ENCODE results near the gene FMNL3. TPM values are rescaled to one million over a fixed set of nuclear protein-coding genes. Genes with fewer than 3 reads are reported as not detected.
"Not testable (repeated sequence)": the region's sequence is repeated elsewhere in the genome, so short reads cannot be mapped to it uniquely, and the experiment has no call there.

FMNL3 gene
- total RNA-seq, 1 experiment from 2014 or later = 11.4 TPM

DNA sequence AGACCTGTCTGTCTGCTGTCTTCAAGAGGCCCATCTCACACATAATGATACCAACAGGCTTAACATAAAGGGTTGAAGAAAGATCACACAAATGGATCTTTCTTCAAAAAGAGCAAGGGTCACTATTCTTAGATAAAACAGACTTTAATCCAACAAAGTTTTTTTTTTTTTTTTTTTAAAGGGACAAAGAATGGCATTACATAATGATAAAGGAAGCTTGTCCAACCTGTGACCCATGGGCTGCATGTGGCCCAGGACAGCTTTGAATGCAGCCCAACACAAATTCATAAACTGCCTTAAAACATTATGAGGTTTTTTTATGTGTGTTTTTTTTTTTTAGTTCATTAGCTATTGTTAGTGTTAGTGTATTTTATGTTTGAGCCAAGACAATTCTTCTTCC is 95.0 kb downstream of the FMNL3 start:
- Histone ChIP-seq H3K27ac (ENCODE audit: low read length) (no peak overlapping the region), H3K36me3 (ENCODE audit: insufficient read depth, low read length) (no peaks in the 10 kb centered on the region), H4K20me1 (ENCODE audit: insufficient read depth, low read depth, low read length) (no peaks in the 10 kb centered on the region), H3K27me3 (ENCODE audit: low read length) (no peaks in the 10 kb centered on the region), H3K9me2 (replicated peaks; ENCODE audit: insufficient read depth, low read length) (no peaks in the 10 kb centered on the region), H2AFZ (ENCODE audit: low read length) (no peak overlapping the region), H3K9ac (ENCODE audit: low read length) (no peak overlapping the region), H3K79me2 (ENCODE audit: low read length) (no peaks in the 10 kb centered on the region), H3K9me3 (ENCODE audit: low read length) (no peaks in the 10 kb centered on the region), H3K4me3 (ENCODE audit: low read length) (no peak overlapping the region), H3K4me2 (ENCODE audit: low read depth, low read length, poor library complexity, severe bottlenecking) (no peak overlapping the region), H3K4me1 (ENCODE audit: low read length) (no peaks in the 10 kb centered on the region)
- no peak for DNase-seq

GRCh38 chr12:49610785-49611184 is 96.4 kb downstream of the FMNL3 start:
- H3K9me3 ChIP-seq (ENCODE audit: low read length); DNase-seq; H3K36me3 ChIP-seq (ENCODE audit: insufficient read depth, low read length); H4K20me1 ChIP-seq (ENCODE audit: insufficient read depth, low read depth, low read length); H3K79me2 ChIP-seq (ENCODE audit: low read length); H3K4me3 ChIP-seq (ENCODE audit: low read length); H3K27ac ChIP-seq (ENCODE audit: low read length); H3K9ac ChIP-seq (ENCODE audit: low read length); H3K27me3 ChIP-seq (ENCODE audit: low read length); H2AFZ ChIP-seq (ENCODE audit: low read length); H3K4me1 ChIP-seq (ENCODE audit: low read length); H3K9me2 ChIP-seq (replicated peaks; ENCODE audit: insufficient read depth, low read length); H3K4me2 ChIP-seq (ENCODE audit: low read depth, low read length, poor library complexity, severe bottlenecking): not testable (repeated sequence)

DNA sequence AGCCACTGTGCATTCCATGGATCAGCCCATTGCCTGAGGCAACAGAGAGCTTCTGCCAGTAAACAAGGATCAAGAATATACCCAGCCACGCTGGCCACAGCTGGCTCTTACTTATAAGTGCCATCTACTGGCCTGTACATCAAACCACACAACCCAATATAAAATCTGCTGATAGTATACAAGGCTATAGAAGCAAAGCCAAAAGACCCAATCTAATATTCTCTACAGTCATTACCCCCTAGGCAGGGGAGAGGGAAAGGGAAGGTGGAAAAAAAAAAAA is 97.4 kb downstream of the FMNL3 start:
- Histone ChIP-seq H3K79me2 (ENCODE audit: low read length) (no peaks in the 10 kb centered on the region), H3K27me3 (ENCODE audit: low read length) (no peaks in the 10 kb centered on the region), H3K27ac (ENCODE audit: low read length) (no peak overlapping the region), H3K4me2 (ENCODE audit: low read depth, low read length, poor library complexity, severe bottlenecking) (no peak overlapping the region), H3K4me1 (ENCODE audit: low read length) (no peaks in the 10 kb centered on the region), H4K20me1 (ENCODE audit: insufficient read depth, low read depth, low read length) (no peaks in the 10 kb centered on the region), H3K36me3 (ENCODE audit: insufficient read depth, low read length) (no peaks in the 10 kb centered on the region), H3K9me3 (ENCODE audit: low read length) (no peaks in the 10 kb centered on the region), H3K4me3 (ENCODE audit: low read length) (no peak overlapping the region), H3K9ac (ENCODE audit: low read length) (no peak overlapping the region), H2AFZ (ENCODE audit: low read length) (no peak overlapping the region), H3K9me2 (replicated peaks; ENCODE audit: insufficient read depth, low read length) (no peaks in the 10 kb centered on the region)
- no peak for DNase-seq

DNA sequence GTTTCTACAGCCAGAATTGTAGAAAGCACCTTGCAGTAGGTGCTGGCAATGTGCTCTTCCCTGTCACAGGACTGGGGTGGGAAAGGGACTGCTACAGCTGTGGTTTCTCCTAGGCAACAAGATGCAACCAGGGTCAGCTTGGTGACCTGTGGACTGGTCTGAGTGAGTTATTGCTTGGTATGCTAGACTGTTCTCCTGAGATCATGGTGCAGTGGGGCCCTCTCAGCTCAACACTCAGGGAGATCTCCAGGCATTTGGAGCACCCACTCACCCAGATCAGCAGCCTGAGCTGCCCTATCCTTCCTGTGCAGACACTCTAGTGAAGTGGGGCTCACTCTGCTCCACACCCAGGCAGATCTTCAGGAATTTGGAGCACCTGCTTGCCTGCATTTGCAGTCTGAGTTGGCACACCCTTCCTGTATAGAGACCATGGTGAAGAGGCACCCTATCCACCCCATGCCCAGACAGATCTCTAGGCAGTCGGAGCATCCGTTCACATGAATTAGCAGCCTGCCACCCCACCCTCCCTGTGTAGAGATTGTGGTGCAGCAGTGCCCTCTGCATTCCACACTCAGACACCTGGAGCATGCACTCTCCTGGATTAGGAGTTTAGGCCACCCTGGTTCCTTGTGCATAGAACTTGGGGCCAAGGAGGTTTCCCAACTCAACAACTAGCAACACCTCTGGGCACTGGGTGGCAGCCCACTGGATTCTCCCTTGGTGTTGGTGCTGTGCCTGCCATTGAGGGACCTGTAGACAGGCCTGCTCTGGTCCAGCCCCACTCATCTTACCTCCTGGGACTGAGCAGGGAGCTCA is 97.9 kb downstream of the FMNL3 start:
- Histone ChIP-seq H3K4me2 (ENCODE audit: low read depth, low read length, poor library complexity, severe bottlenecking) (no peak overlapping the region), H3K36me3 (ENCODE audit: insufficient read depth, low read length) (no peaks in the 10 kb centered on the region), H3K4me1 (ENCODE audit: low read length) (no peaks in the 10 kb centered on the region), H3K9me3 (ENCODE audit: low read length) (no peaks in the 10 kb centered on the region), H3K27ac (ENCODE audit: low read length) (no peak overlapping the region), H4K20me1 (ENCODE audit: insufficient read depth, low read depth, low read length) (no peaks in the 10 kb centered on the region), H3K27me3 (ENCODE audit: low read length) (no peaks in the 10 kb centered on the region), H3K4me3 (ENCODE audit: low read length) (no peak overlapping the region), H3K9me2 (replicated peaks; ENCODE audit: insufficient read depth, low read length) (no peaks in the 10 kb centered on the region), H3K9ac (ENCODE audit: low read length) (no peak overlapping the region), H2AFZ (ENCODE audit: low read length) (no peak overlapping the region), H3K79me2 (ENCODE audit: low read length) (no peaks in the 10 kb centered on the region)
- no peak for DNase-seq

GRCh38 chr12:49605539-49605938 is 101.7 kb downstream of the FMNL3 start, which contains the start of gene FAM186B:
FAM186B (minus strand) TSS chr12:49605639; CDS start chr12:49605477, 162 bp downstream.
- not testable (repeated sequence) for H3K79me2 ChIP-seq (ENCODE audit: low read length); H3K4me3 ChIP-seq (ENCODE audit: low read length); DNase-seq; H3K9ac ChIP-seq (ENCODE audit: low read length); H4K20me1 ChIP-seq (ENCODE audit: insufficient read depth, low read depth, low read length); H3K36me3 ChIP-seq (ENCODE audit: insufficient read depth, low read length); H3K9me3 ChIP-seq (ENCODE audit: low read length); H3K27ac ChIP-seq (ENCODE audit: low read length); H2AFZ ChIP-seq (ENCODE audit: low read length); H3K27me3 ChIP-seq (ENCODE audit: low read length); H3K4me2 ChIP-seq (ENCODE audit: low read depth, low read length, poor library complexity, severe bottlenecking); H3K9me2 ChIP-seq (replicated peaks; ENCODE audit: insufficient read depth, low read length)
- H3K4me1 ChIP-seq (ENCODE audit: low read length) = peaks cover 11% of the 10 kb centered on the region

GRCh38 chr12:49604856-49605255 is 102.3 kb downstream of the FMNL3 start:
- no peaks in the 10 kb centered on the region for H3K9me3 ChIP-seq (ENCODE audit: low read length)
- no peak overlapping the region for H3K4me3 ChIP-seq (ENCODE audit: low read length)
- no peaks in the 10 kb centered on the region; the same call in 1 of the 2 replicates for H4K20me1 ChIP-seq (ENCODE audit: insufficient read depth, low read depth, low read length)
- H3K4me2 ChIP-seq (ENCODE audit: low read depth, low read length, poor library complexity, severe bottlenecking) = no peak overlapping the region
- no peak overlapping the region for H3K9ac ChIP-seq (ENCODE audit: low read length)
- H3K27me3 ChIP-seq (ENCODE audit: low read length) = no peaks in the 10 kb centered on the region
- H3K9me2 ChIP-seq (replicated peaks; ENCODE audit: insufficient read depth, low read length) = no peaks in the 10 kb centered on the region
- no peak overlapping the region for H3K27ac ChIP-seq (ENCODE audit: low read length)
- H3K36me3 ChIP-seq (ENCODE audit: insufficient read depth, low read length) = no peaks in the 10 kb centered on the region
- H3K4me1 ChIP-seq (ENCODE audit: low read length) = peaks cover 11% of the 10 kb centered on the region
- H3K79me2 ChIP-seq (ENCODE audit: low read length) = no peaks in the 10 kb centered on the region
- no peak for DNase-seq
- no peak overlapping the region for H2AFZ ChIP-seq (ENCODE audit: low read length)

DNA sequence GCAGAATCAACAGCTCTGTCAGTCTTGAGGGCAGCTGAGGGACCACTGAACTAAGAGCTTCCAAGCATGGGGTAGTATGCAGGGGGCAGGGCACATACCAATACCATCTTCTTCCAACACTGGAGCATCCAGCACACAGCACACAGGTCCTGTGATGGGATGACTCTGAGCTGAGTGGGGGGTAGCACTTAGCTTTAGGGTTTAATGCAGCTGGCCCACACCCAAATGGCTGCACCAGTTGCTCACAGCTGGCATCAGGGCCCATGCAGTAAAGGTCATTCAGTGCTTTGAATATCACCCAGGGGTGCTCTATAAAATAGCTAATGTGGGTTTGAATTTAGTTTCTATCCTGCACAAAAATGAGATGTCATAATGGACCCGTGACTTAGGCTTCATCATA is 103.5 kb downstream of the FMNL3 start:
- Histone ChIP-seq H2AFZ (ENCODE audit: low read length) (no peak overlapping the region), H3K4me3 (ENCODE audit: low read length) (no peak overlapping the region), H3K27me3 (ENCODE audit: low read length) (no peaks in the 10 kb centered on the region), H3K9me2 (replicated peaks; ENCODE audit: insufficient read depth, low read length) (no peaks in the 10 kb centered on the region), H3K36me3 (ENCODE audit: insufficient read depth, low read length) (no peaks in the 10 kb centered on the region), H3K4me2 (ENCODE audit: low read depth, low read length, poor library complexity, severe bottlenecking) (no peak overlapping the region), H3K27ac (ENCODE audit: low read length) (no peak overlapping the region), H4K20me1 (ENCODE audit: insufficient read depth, low read depth, low read length) (no peaks in the 10 kb centered on the region; the same call in 1 of the 2 replicates), H3K9ac (ENCODE audit: low read length) (no peak overlapping the region), H3K4me1 (ENCODE audit: low read length) (peaks cover 11% of the 10 kb centered on the region), H3K9me3 (ENCODE audit: low read length) (no peaks in the 10 kb centered on the region), H3K79me2 (ENCODE audit: low read length) (no peaks in the 10 kb centered on the region)
- no peak for DNase-seq

GRCh38 chr12:49599961-49600360 is 107.2 kb downstream of the FMNL3 start:
- Histone ChIP-seq H4K20me1 (ENCODE audit: insufficient read depth, low read depth, low read length) (no peaks in the 10 kb centered on the region; the same call in 1 of the 2 replicates), H3K9me3 (ENCODE audit: low read length) (no peaks in the 10 kb centered on the region), H3K79me2 (ENCODE audit: low read length) (no peaks in the 10 kb centered on the region)

More at GRCh38 chr12:49599961-49600360, 107.2 kb downstream of the FMNL3 start:
- no peak for DNase-seq
- no peak overlapping the region for H3K4me3 ChIP-seq (ENCODE audit: low read length)
- H3K4me1 ChIP-seq (ENCODE audit: low read length) = peaks cover 30% of the 10 kb centered on the region
- no peaks in the 10 kb centered on the region; the same call in 1 of the 2 replicates for H3K36me3 ChIP-seq (ENCODE audit: insufficient read depth, low read length)
- no peak overlapping the region for H3K9ac ChIP-seq (ENCODE audit: low read length)
- no peak overlapping the region for H3K4me2 ChIP-seq (ENCODE audit: low read depth, low read length, poor library complexity, severe bottlenecking)
- H3K9me2 ChIP-seq (replicated peaks; ENCODE audit: insufficient read depth, low read length) = no peaks in the 10 kb centered on the region
- H3K27me3 ChIP-seq (ENCODE audit: low read length) = no peaks in the 10 kb centered on the region
- H3K27ac ChIP-seq (ENCODE audit: low read length) = no peak overlapping the region
- H2AFZ ChIP-seq (ENCODE audit: low read length) = no peak overlapping the region

Data from Karpas-422 (cell line).